ENCODE results near the gene ZCCHC18. TPM values are rescaled to one million over a fixed set of nuclear protein-coding genes. Genes with fewer than 3 reads are reported as not detected.
"Not testable (repeated sequence)": the region's sequence is repeated elsewhere in the genome, so short reads cannot be mapped to it uniquely, and the experiment has no call there.

ZCCHC18 gene
- under 1 TPM in 1 of 2 donors, not detected in 1; 0.43 TPM for total RNA-seq

- peak within 1 kb of the TSS; percentile 46 to 58 for H3K4me3 ChIP-seq
- no peak for DNase-seq (ENCODE audit: low spot score)
- H3K27ac ChIP-seq = peak within 1 kb of the TSS; percentile 57 to 58
- H3K4me1 ChIP-seq = no peaks in the 10 kb centered on the region
- H3K9me3 ChIP-seq = no peaks in the 10 kb centered on the region
- no peaks in the 10 kb centered on the region for H3K27me3 ChIP-seq
- H3K36me3 ChIP-seq = no peaks in the 10 kb centered on the region
- no peak for TF ChIP-seq CTCF (IDR thresholded peaks at IDR 0.05)
Observed at GRCh38 chrX:104112326-104112951, at the start of gene ZCCHC18. Gene ZCCHC18 (plus strand): TSS chrX:104112523. CDS start chrX:104114112, 1,589 bp downstream.

GRCh38 chrX:104062636-104063035 is 49.7 kb upstream of the ZCCHC18 start:
- H3K27ac ChIP-seq; H3K36me3 ChIP-seq; DNase-seq (ENCODE audit: low spot score); H3K9me3 ChIP-seq; H3K4me1 ChIP-seq; H3K27me3 ChIP-seq; H3K4me3 ChIP-seq: not testable (repeated sequence)

- not testable (repeated sequence) for H3K9me3 ChIP-seq; H3K36me3 ChIP-seq; H3K4me1 ChIP-seq; H3K4me3 ChIP-seq; H3K27ac ChIP-seq; DNase-seq (ENCODE audit: low spot score); H3K27me3 ChIP-seq
Observed at GRCh38 chrX:104075778-104076445, 36.4 kb upstream of the ZCCHC18 start, which contains the start of gene TMSB15C. Gene TMSB15C (minus strand): TSS chrX:104076236.

- not testable (repeated sequence) for DNase-seq (ENCODE audit: low spot score); H3K4me1 ChIP-seq; H3K4me3 ChIP-seq; H3K27me3 ChIP-seq; H3K9me3 ChIP-seq; H3K27ac ChIP-seq; H3K36me3 ChIP-seq
Observed at GRCh38 chrX:104077854-104078253, 34.5 kb upstream of the ZCCHC18 start.

- H3K4me1 ChIP-seq = no peaks in the 10 kb centered on the region
- H3K9me3 ChIP-seq = no peaks in the 10 kb centered on the region
- no peak overlapping the region for H3K4me3 ChIP-seq
- no peak overlapping the region for H3K27ac ChIP-seq
- no peaks in the 10 kb centered on the region for H3K27me3 ChIP-seq
- DNase-seq (ENCODE audit: low spot score) = no peak
- H3K36me3 ChIP-seq = no peaks in the 10 kb centered on the region
- no peak for TF ChIP-seq CTCF (IDR thresholded peaks at IDR 0.05)
Observed at GRCh38 chrX:104084063-104084462, 28.3 kb upstream of the ZCCHC18 start.

- H3K36me3 ChIP-seq = no peaks in the 10 kb centered on the region
- DNase-seq (ENCODE audit: low spot score) = no peak
- no peaks in the 10 kb centered on the region for H3K9me3 ChIP-seq
- no peak overlapping the region for H3K27ac ChIP-seq
- no peaks in the 10 kb centered on the region for H3K27me3 ChIP-seq
- no peak for TF ChIP-seq CTCF (IDR thresholded peaks at IDR 0.05)
- no peaks in the 10 kb centered on the region for H3K4me1 ChIP-seq
- no peak overlapping the region for H3K4me3 ChIP-seq
Observed at GRCh38 chrX:104084534-104085277, 27.6 kb upstream of the ZCCHC18 start.

GRCh38 chrX:104085477-104085876 is 26.8 kb upstream of the ZCCHC18 start:
- Histone ChIP-seq H3K36me3 (no peaks in the 10 kb centered on the region), H3K4me1 (no peaks in the 10 kb centered on the region), H3K27me3 (no peaks in the 10 kb centered on the region), H3K4me3 (no peak overlapping the region), H3K27ac (no peak overlapping the region), H3K9me3 (no peaks in the 10 kb centered on the region)
- DNase-seq (ENCODE audit: low spot score) = no peak
- TF ChIP-seq CTCF (IDR thresholded peaks at IDR 0.05) = no peak

All from right atrium auricular region (tissue), 2 donors.